ES-I3 (cell line): ENCODE measurements around the gene SSR1.

ENCODE experiments used
- H3K36me3 ChIP-seq: 2 replicates; pipeline ENCODE4 v1.6.1; 2013; ENCODE audit warnings: mild to moderate bottlenecking, low read length, control low read depth, moderate library complexity; ENCODE audit not compliant: insufficient read depth
- H3K4me1 ChIP-seq: 2 replicates; pipeline ENCODE4 v1.6.1; 2013; ENCODE audit warnings: mild to moderate bottlenecking, control low read depth, low read length; ENCODE audit not compliant: insufficient read depth
- H3K9ac ChIP-seq: 2 replicates; pipeline ENCODE4 v1.6.1; 2013; ENCODE audit warnings: low read depth, mild to moderate bottlenecking, low read length, moderate library complexity
- H3K9me3 ChIP-seq: 2 replicates; pipeline ENCODE4 v1.6.1; 2013; ENCODE audit warnings: mild to moderate bottlenecking, low read length, moderate library complexity; ENCODE audit not compliant: control insufficient read depth, insufficient read depth

The SSR1 gene

GRCh38 chr6:7311176-7311575 lies 1.8 kb downstream of the SSR1 start:
- H3K9ac ChIP-seq: peak overlapping the region; percentile 95; the same call in 1 of the 2 replicates
- 0 out of 2 replicates have a peak, but pooled peaks cover 5% of the 10 kb centered on the region for H3K4me1 ChIP-seq
- no peaks in the 10 kb centered on the region for H3K9me3 ChIP-seq
- H3K36me3 ChIP-seq: peaks cover 24% of the 10 kb centered on the region

GRCh38 chr6:7309050-7309449 lies 3.9 kb downstream of the SSR1 start:
- H3K9me3 ChIP-seq: no peaks in the 10 kb centered on the region
- no peak overlapping the region for H3K9ac ChIP-seq
- H3K4me1 ChIP-seq: 0 out of 2 replicates have a peak, but pooled peaks cover 5% of the 10 kb centered on the region
- H3K36me3 ChIP-seq: peaks cover 33% of the 10 kb centered on the region

GRCh38 chr6:7307533-7307932 lies 5.5 kb downstream of the SSR1 start:
- H3K36me3 ChIP-seq: peaks cover 40% of the 10 kb centered on the region

GRCh38 chr6:7304821-7305220 lies 8.2 kb downstream of the SSR1 start:
- no peaks in the 10 kb centered on the region for H3K4me1 ChIP-seq
- H3K9ac ChIP-seq: no peak overlapping the region
- peaks cover 57% of the 10 kb centered on the region for H3K36me3 ChIP-seq
- no peaks in the 10 kb centered on the region for H3K9me3 ChIP-seq

More at GRCh38 chr6:7307533-7307932, 5.5 kb downstream of the SSR1 start:
- H3K4me1 ChIP-seq: 0 out of 2 replicates have a peak, but pooled peaks cover 5% of the 10 kb centered on the region
- no peaks in the 10 kb centered on the region for H3K9me3 ChIP-seq
- no peak overlapping the region for H3K9ac ChIP-seq

- Histone ChIP-seq H3K4me1 (no peaks in the 10 kb centered on the region), H3K9me3 (no peaks in the 10 kb centered on the region), H3K36me3 (peaks cover 35% of the 10 kb centered on the region), H3K9ac (no peak overlapping the region)
Measured at GRCh38 chr6:7301702-7302101, 11.3 kb downstream of the SSR1 start.

GRCh38 chr6:7300926-7301325 lies 12.1 kb downstream of the SSR1 start:
- Histone ChIP-seq H3K9me3 (no peaks in the 10 kb centered on the region), H3K4me1 (no peaks in the 10 kb centered on the region), H3K9ac (no peak overlapping the region), H3K36me3 (peaks cover 38% of the 10 kb centered on the region)

GRCh38 chr6:7298113-7298512 lies 14.9 kb downstream of the SSR1 start:
- peaks cover 24% of the 10 kb centered on the region for H3K36me3 ChIP-seq
- H3K9ac ChIP-seq: no peak overlapping the region
- no peaks in the 10 kb centered on the region for H3K9me3 ChIP-seq
- H3K4me1 ChIP-seq: no peaks in the 10 kb centered on the region

GRCh38 chr6:7296602-7297001 lies 16.4 kb downstream of the SSR1 start:
- H3K36me3 ChIP-seq: peaks cover 13% of the 10 kb centered on the region
- no peaks in the 10 kb centered on the region for H3K9me3 ChIP-seq
- no peak overlapping the region for H3K9ac ChIP-seq
- H3K4me1 ChIP-seq: no peaks in the 10 kb centered on the region

- H3K9ac ChIP-seq: no peak overlapping the region
- H3K4me1 ChIP-seq: no peaks in the 10 kb centered on the region
- no peaks in the 10 kb centered on the region for H3K9me3 ChIP-seq
- peaks cover 7% of the 10 kb centered on the region for H3K36me3 ChIP-seq
Measured at GRCh38 chr6:7295916-7296315, 17.1 kb downstream of the SSR1 start.

- peaks cover 13% of the 10 kb centered on the region for H3K36me3 ChIP-seq
- no peaks in the 10 kb centered on the region for H3K9me3 ChIP-seq
- no peak overlapping the region for H3K9ac ChIP-seq
- H3K4me1 ChIP-seq: no peaks in the 10 kb centered on the region
Measured at GRCh38 chr6:7292596-7293255, 20.3 kb downstream of the SSR1 start.

GRCh38 chr6:7290079-7290478 lies 22.9 kb downstream of the SSR1 start:
- Histone ChIP-seq H3K9ac (no peak overlapping the region), H3K4me1 (no peaks in the 10 kb centered on the region), H3K9me3 (no peaks in the 10 kb centered on the region), H3K36me3 (peaks cover 8% of the 10 kb centered on the region; the same call in 1 of the 2 replicates)

GRCh38 chr6:7285416-7285815 lies 27.6 kb downstream of the SSR1 start:
- no peaks in the 10 kb centered on the region for H3K4me1 ChIP-seq
- peaks cover 10% of the 10 kb centered on the region; the same call in 1 of the 2 replicates for H3K36me3 ChIP-seq
- no peak overlapping the region for H3K9ac ChIP-seq
- no peaks in the 10 kb centered on the region; the same call in 1 of the 2 replicates for H3K9me3 ChIP-seq

- peaks cover 2% of the 10 kb centered on the region; the same call in 1 of the 2 replicates for H3K36me3 ChIP-seq
- H3K9me3 ChIP-seq: no peaks in the 10 kb centered on the region; the same call in 1 of the 2 replicates
- H3K4me1 ChIP-seq: no peaks in the 10 kb centered on the region
- no peak overlapping the region for H3K9ac ChIP-seq
Measured at GRCh38 chr6:7283676-7284075, 29.3 kb downstream of the SSR1 start.

GRCh38 chr6:7282097-7282906 lies 30.7 kb downstream of the SSR1 start:
- H3K9me3 ChIP-seq: no peaks in the 10 kb centered on the region; the same call in 1 of the 2 replicates
- peaks cover 2% of the 10 kb centered on the region; the same call in 1 of the 2 replicates for H3K36me3 ChIP-seq
- no peaks in the 10 kb centered on the region for H3K4me1 ChIP-seq
- no peak overlapping the region for H3K9ac ChIP-seq

GRCh38 chr6:7276199-7276524 lies 36.8 kb downstream of the SSR1 start:
- Histone ChIP-seq H3K36me3 (no peaks in the 10 kb centered on the region), H3K9me3 (no peaks in the 10 kb centered on the region), H3K4me1 (no peaks in the 10 kb centered on the region), H3K9ac (no peak overlapping the region)
